Epithelial cell of proximal tubule (primary cell): ENCODE measurements around the gene FABP2. TPM values are rescaled to one million over a fixed set of nuclear protein-coding genes. Genes with fewer than 3 reads are reported as not detected.
A peak's percentile ranks its signal among the peaks of the same experiment; 100 is the strongest.
"Not testable (repeated sequence)": the region's sequence is repeated elsewhere in the genome, so short reads cannot be mapped to it uniquely, and the experiment has no call there.

Experiments
- DNase-seq: peaks from one replicate; pipeline ENCODE4 v3.0.0-alpha.2; 2011; ENCODE audit warnings: low read depth
- H3K4me3 ChIP-seq: 2 replicates; pipeline ENCODE4 v1.5.1; 2011; ENCODE audit warnings: low read depth, mild to moderate bottlenecking, low read length
- CTCF ChIP-seq: conservative IDR thresholded peaks from 2 replicates; pipeline ENCODE4 v1.5.1; 2012; ENCODE audit warnings: low read depth, mild to moderate bottlenecking, low read length
- total RNA-seq: library from RNA; depleted of rRNA; stranded (reverse); fragments of >200 nt; gene quantifications from 2 replicates; pipeline ENCODE4 v1.2.3, GENCODE V29; 2015

FABP2 gene
- total RNA-seq, 1 donor from 2014 or later = not detected

DNA sequence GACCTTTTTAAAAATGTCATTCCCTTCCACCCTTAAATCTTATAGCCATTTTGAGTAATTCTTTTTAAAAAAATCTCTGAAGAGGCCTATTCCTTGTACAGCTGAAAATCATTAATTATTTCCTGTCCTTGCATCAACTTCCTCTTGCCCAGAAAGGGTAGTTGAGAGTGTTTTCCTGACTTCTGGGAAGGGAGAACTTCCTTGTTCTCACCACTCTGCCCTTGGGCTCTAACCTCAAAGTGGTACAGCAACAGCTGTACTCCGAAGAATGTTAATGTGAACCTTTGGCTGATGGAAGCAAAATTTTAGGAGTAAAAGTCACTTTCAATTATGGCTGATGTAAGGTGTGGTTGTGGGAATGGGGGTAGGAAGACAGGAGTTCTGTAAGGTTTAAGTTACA, 15.1 kb upstream of the FABP2 start:
- DNase-seq = no peak
- TF ChIP-seq CTCF = no peak
- no peak overlapping the region for H3K4me3 ChIP-seq

- H3K4me3 ChIP-seq, DNase-seq: not testable (repeated sequence)
Observed at GRCh38 chr4:119336332-119336979, 14.5 kb upstream of the FABP2 start.

- DNase-seq = no peak
- TF ChIP-seq CTCF = no peak
- no peak overlapping the region for H3K4me3 ChIP-seq
Observed at GRCh38 chr4:119329835-119330620, 8.1 kb upstream of the FABP2 start.

GRCh38 chr4:119328695-119329094, 6.8 kb upstream of the FABP2 start:
- H3K4me3 ChIP-seq = no peak overlapping the region
- DNase-seq = no peak
- no peak for TF ChIP-seq CTCF

GRCh38 chr4:119317990-119318389, 3.9 kb downstream of the FABP2 start:
- DNase-seq = no peak
- no peak for TF ChIP-seq CTCF
- H3K4me3 ChIP-seq = no peak overlapping the region

- DNase-seq = no peak
- H3K4me3 ChIP-seq = no peak overlapping the region
- TF ChIP-seq CTCF = no peak
Observed at GRCh38 chr4:119315036-119315435, 6.9 kb downstream of the FABP2 start.

DNA sequence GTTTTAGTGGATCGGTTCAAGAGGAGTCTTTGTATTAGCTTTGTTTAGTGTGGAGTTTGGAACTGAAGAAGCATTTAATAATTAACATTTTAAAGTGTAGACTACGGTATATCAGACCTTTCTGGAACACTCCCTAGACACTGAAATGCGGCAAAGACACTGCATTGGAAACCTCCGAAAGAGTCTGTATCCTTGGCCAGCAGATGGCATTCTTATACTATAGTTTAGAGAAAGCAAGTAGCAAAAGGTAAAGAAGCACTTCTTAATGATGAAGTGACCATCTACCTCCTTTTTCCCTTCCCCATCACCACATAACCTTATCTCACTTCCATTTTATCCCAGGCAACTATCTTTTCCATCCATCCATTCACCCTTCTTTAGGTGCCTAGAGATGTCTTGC, 7.6 kb downstream of the FABP2 start:
- peak; percentile 76 for TF ChIP-seq CTCF
- no peak overlapping the region for H3K4me3 ChIP-seq
- DNase-seq = no peak
